Neuronal stem cell (in vitro differentiated cells): ENCODE measurements around the gene PAPPA2.

Experiments
- DNase-seq: peaks from one replicate; pipeline ENCODE4 v3.0.0-alpha.2; 2013; ENCODE audit warnings: low spot score
- H2AFZ ChIP-seq: one replicate; pipeline ENCODE4 v1.6.1; 2013; ENCODE audit warnings: mild to moderate bottlenecking, low read length, inconsistent platforms
- H2AK5ac ChIP-seq: 2 replicates; pipeline ENCODE4 v1.6.1; 2013; ENCODE audit warnings: low read depth, mild to moderate bottlenecking, inconsistent platforms, low read length, moderate library complexity, mixed read lengths
- H2BK120ac ChIP-seq: 2 replicates; pipeline ENCODE4 v1.6.1; 2013; ENCODE audit warnings: low read depth, mild to moderate bottlenecking, inconsistent platforms, low read length, moderate library complexity, mixed read lengths
- H2BK12ac ChIP-seq: one replicate; pipeline ENCODE4 v1.6.1; 2013; ENCODE audit warnings: low read length, inconsistent platforms
- H2BK15ac ChIP-seq: 2 replicates; pipeline ENCODE4 v1.6.1; 2013; ENCODE audit warnings: mild to moderate bottlenecking, low read length, inconsistent platforms, mixed read lengths
- H2BK5ac ChIP-seq: one replicate; pipeline ENCODE4 v1.6.1; 2013; ENCODE audit warnings: inconsistent platforms, mild to moderate bottlenecking, low read length, moderate library complexity
- H3K14ac ChIP-seq: one replicate; pipeline ENCODE4 v1.6.1; 2013; ENCODE audit warnings: low read length, inconsistent platforms
- H3K18ac ChIP-seq: 2 replicates; pipeline ENCODE4 v1.6.1; 2013; ENCODE audit warnings: low read length, inconsistent platforms
- H3K23ac ChIP-seq: 2 replicates; pipeline ENCODE4 v1.6.1; 2013; ENCODE audit warnings: low read depth, mild to moderate bottlenecking, mixed read lengths, low read length, inconsistent platforms; ENCODE audit not compliant: poor library complexity
- H3K27ac ChIP-seq: replicated peaks from 3 replicates; pipeline ENCODE4 v1.5.1; 2013; ENCODE audit warnings: low read length, inconsistent platforms
- H3K27me3 ChIP-seq, 3 experiments: 2 replicates each; pipeline ENCODE4 v1.6.1; 2013; ENCODE audit warnings: low read length in 3 of 3, mild to moderate bottlenecking in 2 of 3, inconsistent platforms in 1 of 3, low read depth in 1 of 3, mixed read lengths in 1 of 3, moderate library complexity in 1 of 3; ENCODE audit not compliant: control insufficient read depth in 3 of 3, insufficient read depth in 3 of 3
- H3K36me3 ChIP-seq, 2 donors: replicated peaks in 1 of 2; 2 replicates each; pipeline ENCODE4 v1.6.1; 2013; ENCODE audit warnings: low read length in 2 of 2; ENCODE audit not compliant: control insufficient read depth in 2 of 2, insufficient read depth in 2 of 2
- H3K4ac ChIP-seq: 2 replicates; pipeline ENCODE4 v1.6.1; 2013; ENCODE audit warnings: inconsistent platforms, mild to moderate bottlenecking, low read length, moderate library complexity
- H3K4me1 ChIP-seq, 2 donors: 1 replicate in 1 of 2; 2 replicates in 1 of 2; pipeline ENCODE4 v1.6.1; 2013; ENCODE audit warnings: low read length in 2 of 2, low read depth in 1 of 2; ENCODE audit not compliant: control insufficient read depth in 2 of 2, insufficient read depth in 1 of 2
- H3K4me2 ChIP-seq: one replicate; pipeline ENCODE4 v1.6.1; 2013; ENCODE audit warnings: mild to moderate bottlenecking, low read length, inconsistent platforms; ENCODE audit not compliant: insufficient read depth, poor library complexity, severe bottlenecking
- H3K4me3 ChIP-seq, 2 donors: 2 replicates each; pipeline ENCODE4 v1.5.1; 2013; ENCODE audit warnings: low read length in 2 of 2, mild to moderate bottlenecking in 2 of 2, inconsistent platforms in 1 of 2, moderate library complexity in 1 of 2
- H3K79me1 ChIP-seq: one replicate; pipeline ENCODE4 v1.6.1; 2013; ENCODE audit warnings: low read depth, mild to moderate bottlenecking, inconsistent platforms, low read length, moderate library complexity
- H3K9ac ChIP-seq: one replicate; pipeline ENCODE4 v1.6.1; 2013; ENCODE audit warnings: mild to moderate bottlenecking, low read depth, low read length, inconsistent platforms; ENCODE audit not compliant: poor library complexity
- H3K9me3 ChIP-seq, 2 donors: replicated peaks in 1 of 2; 2 replicates each; pipeline versions ENCODE3 to v1.6.1; 2013; ENCODE audit warnings: low read length in 2 of 2, mild to moderate bottlenecking in 2 of 2, inconsistent platforms in 1 of 2, low read depth in 1 of 2, mixed read lengths in 1 of 2, moderate library complexity in 1 of 2; ENCODE audit not compliant: control insufficient read depth in 2 of 2, insufficient read depth in 1 of 2
- H4K8ac ChIP-seq: one replicate; pipeline ENCODE4 v1.6.1; 2013; ENCODE audit warnings: low read depth, mild to moderate bottlenecking, inconsistent platforms, low read length, moderate library complexity
- H4K91ac ChIP-seq: one replicate; pipeline ENCODE4 v1.6.1; 2013; ENCODE audit warnings: low read length, low read depth, mild to moderate bottlenecking, inconsistent platforms; ENCODE audit not compliant: poor library complexity
- WGBS, 2 donors: extraction: QIAGEN DNeasy Blood & Tissue Kit; methylation state at CpG; one replicate each; pipeline ENCODE4 v1.1.7; 2013; ENCODE audit warnings: missing lambda C conversion rate in 2 of 2, mixed read lengths in 1 of 2; ENCODE audit not compliant: insufficient read length in 2 of 2, insufficient replicate concordance in 1 of 2; ENCODE audit errors: extremely low coverage in 2 of 2; 5-methylcytosine and 5-hydroxymethylcytosine counted together

The PAPPA2 gene

DNA sequence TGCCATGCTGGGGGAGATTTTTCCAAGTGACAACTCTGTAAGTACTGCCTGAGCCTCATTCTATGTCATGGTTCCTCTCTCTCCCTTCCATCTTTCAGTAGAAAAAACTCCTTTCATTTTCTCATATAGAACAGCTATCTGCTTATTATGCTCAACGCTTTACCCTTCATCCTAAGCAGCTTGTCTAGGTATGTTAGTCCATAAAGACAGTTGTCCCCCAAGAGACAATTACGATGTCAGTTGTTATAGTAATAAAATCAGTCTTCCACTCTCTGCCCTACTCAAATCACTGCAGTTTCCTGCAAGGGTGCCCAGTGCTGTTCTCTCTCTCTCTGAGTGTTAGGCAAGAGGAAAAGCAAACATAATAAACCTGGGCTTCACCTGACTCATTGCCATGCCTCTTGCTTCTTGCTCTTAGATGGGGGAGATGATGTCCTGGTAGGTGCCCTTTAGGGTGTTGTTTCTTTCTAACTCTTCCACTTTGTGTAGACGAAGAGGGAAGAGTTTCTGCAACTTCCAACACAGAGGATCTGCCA is 59.4 kb downstream of the PAPPA2 start:
- Histone ChIP-seq H2BK12ac (no peak overlapping the region), H3K27ac (no peak overlapping the region), H3K23ac (no peak overlapping the region), H3K14ac (no peak overlapping the region), H3K9me3 (no peaks in the 10 kb centered on the region), H2BK5ac (no peak overlapping the region), H4K91ac (no peak overlapping the region), H3K36me3 (no peaks in the 10 kb centered on the region), H3K4ac (no peak overlapping the region), H3K27me3 (no peaks in the 10 kb centered on the region), H4K8ac (no peak overlapping the region), H3K79me1 (no peaks in the 10 kb centered on the region), H2BK15ac (no peak overlapping the region), H3K4me3 (no peak overlapping the region), H2AK5ac (no peak overlapping the region), H2BK120ac (no peak overlapping the region), H3K9ac (no peak overlapping the region), H3K4me1 (no peaks in the 10 kb centered on the region), H2AFZ (no peak overlapping the region), H3K18ac (no peak overlapping the region), H3K4me2 (no peak overlapping the region)
- no peak for DNase-seq
- WGBS, 2 donors = no CpG with 5 or more reads among the region's 3 CpGs

DNA sequence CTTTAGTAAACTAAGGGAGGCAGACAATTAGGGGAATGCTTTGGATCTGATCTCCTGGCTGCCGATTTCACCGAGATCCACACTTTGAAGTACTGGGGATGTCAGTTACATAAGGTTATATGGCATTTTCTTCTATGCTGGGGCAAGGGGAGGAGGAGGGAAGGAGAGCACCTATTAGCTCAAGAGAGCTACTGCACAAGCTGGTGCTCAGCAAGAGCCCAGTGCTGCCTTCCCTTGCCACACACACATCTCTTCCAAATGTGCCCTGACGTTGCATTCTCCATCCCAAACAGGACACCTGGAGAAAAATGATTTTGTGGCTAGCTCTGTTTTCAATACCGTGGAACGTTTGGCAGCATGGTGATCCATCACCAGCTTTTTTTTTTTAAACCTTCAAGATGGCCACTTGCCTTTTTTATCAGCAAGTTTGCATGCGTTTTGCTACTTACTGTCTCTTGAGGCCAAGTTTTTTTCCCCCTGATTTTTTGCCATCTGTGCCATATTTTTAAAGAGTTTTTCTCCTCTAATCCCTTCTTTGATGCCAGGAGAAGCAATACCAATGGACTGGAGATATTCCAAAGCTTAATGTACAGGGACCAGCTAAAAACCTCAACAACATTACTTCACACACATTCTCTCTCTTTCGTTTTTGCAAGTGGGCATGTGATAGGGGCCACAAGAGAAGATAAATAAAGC is 66.6 kb downstream of the PAPPA2 start:
- no peak overlapping the region for H3K23ac ChIP-seq
- no peaks in the 10 kb centered on the region for H3K27me3 ChIP-seq
- no peaks in the 10 kb centered on the region for H3K9me3 ChIP-seq
- no peak overlapping the region for H2BK5ac ChIP-seq
- no peak overlapping the region for H3K4me2 ChIP-seq
- no peak overlapping the region for H2BK15ac ChIP-seq
- H3K4me3 ChIP-seq = no peak overlapping the region
- H4K8ac ChIP-seq = no peak overlapping the region
- no CpG with 5 or more reads among the region's 7 CpGs for WGBS, 2 donors
- no peaks in the 10 kb centered on the region for H3K4me1 ChIP-seq
- H2AK5ac ChIP-seq = no peak overlapping the region
- no peaks in the 10 kb centered on the region for H3K36me3 ChIP-seq
- H3K4ac ChIP-seq = no peak overlapping the region
- DNase-seq = no peak
- no peak overlapping the region for H2AFZ ChIP-seq
- H2BK12ac ChIP-seq = no peak overlapping the region
- H3K14ac ChIP-seq = no peak overlapping the region
- H3K9ac ChIP-seq = no peak overlapping the region
- H3K18ac ChIP-seq = no peak overlapping the region
- H4K91ac ChIP-seq = no peak overlapping the region
- no peaks in the 10 kb centered on the region for H3K79me1 ChIP-seq
- no peak overlapping the region for H2BK120ac ChIP-seq
- H3K27ac ChIP-seq = no peak overlapping the region

GRCh38 chr1:176531036-176531435 is 68.1 kb downstream of the PAPPA2 start:
- DNase-seq = no peak
- Histone ChIP-seq H2BK5ac (no peak overlapping the region), H2AFZ (no peak overlapping the region), H3K9me3 (no peaks in the 10 kb centered on the region), H3K4me2 (no peak overlapping the region), H3K4me3 (no peak overlapping the region), H3K14ac (no peak overlapping the region), H3K27ac (no peak overlapping the region), H3K4me1 (no peaks in the 10 kb centered on the region), H3K9ac (no peak overlapping the region), H3K4ac (no peak overlapping the region), H4K91ac (no peak overlapping the region), H3K18ac (no peak overlapping the region), H3K27me3 (no peaks in the 10 kb centered on the region), H2BK120ac (no peak overlapping the region), H2AK5ac (no peak overlapping the region), H2BK15ac (no peak overlapping the region), H3K79me1 (no peaks in the 10 kb centered on the region), H3K23ac (no peak overlapping the region), H2BK12ac (no peak overlapping the region), H4K8ac (no peak overlapping the region), H3K36me3 (no peaks in the 10 kb centered on the region)
- WGBS, 2 donors = no CpG with 5 or more reads among the region's 2 CpGs

GRCh38 chr1:176531921-176532897 is 69.2 kb downstream of the PAPPA2 start:
- Histone ChIP-seq H2BK5ac (no peak overlapping the region), H3K23ac (no peak overlapping the region), H4K8ac (no peak overlapping the region), H3K27ac (no peak overlapping the region), H3K4me3 (no peak overlapping the region), H3K36me3 (no peaks in the 10 kb centered on the region), H4K91ac (no peak overlapping the region), H2BK12ac (no peak overlapping the region), H3K9ac (no peak overlapping the region), H3K79me1 (no peaks in the 10 kb centered on the region), H2AK5ac (no peak overlapping the region), H2BK120ac (no peak overlapping the region), H2AFZ (no peak overlapping the region), H3K4me2 (no peak overlapping the region), H3K4me1 (no peaks in the 10 kb centered on the region), H3K18ac (no peak overlapping the region), H2BK15ac (no peak overlapping the region), H3K4ac (no peak overlapping the region), H3K27me3 (no peaks in the 10 kb centered on the region), H3K9me3 (no peaks in the 10 kb centered on the region), H3K14ac (no peak overlapping the region)
- no peak for DNase-seq
- no CpG with 5 or more reads among the region's 16 CpGs for WGBS, 2 donors
